HEK293T (cell line): ENCODE measurements around the gene CIDEA.
"Not testable (repeated sequence)": the region's sequence is repeated elsewhere in the genome, so short reads cannot be mapped to it uniquely, and the experiment has no call there.

Source experiments
- CTCF ChIA-PET: fragments of 350-600 bp; formaldehyde crosslinking; extraction: SDS; loops from one replicate; lab custom pipeline; 2021; ENCODE audit warnings: antibody characterized with exemption, inconsistent platforms; lab: Yijun Ruan, JAX
- POLR2A ChIA-PET: fragments of 350-600 bp; formaldehyde crosslinking; extraction: SDS; loops from one replicate; lab custom pipeline; 2020; ENCODE audit warnings: antibody characterized with exemption, inconsistent platforms; lab: Yijun Ruan, JAX
- DNase-seq: peaks from one replicate; pipeline ENCODE4 v3.0.0; 2012; ENCODE audit warnings: mixed read lengths; ENCODE audit errors: extremely low spot score
- ARNT ChIP-seq: fragments of 450-650 bp; IDR thresholded peaks from 2 replicates; pipeline ENCODE4 v1.6.1; 2017; ENCODE audit warnings: mild to moderate bottlenecking
- BHLHE40 ChIP-seq: fragments of 450-650 bp; IDR thresholded peaks from 2 replicates; pipeline ENCODE4 v1.6.1; 2016; ENCODE audit warnings: mild to moderate bottlenecking, moderate library complexity, borderline replicate concordance
- CTBP1 ChIP-seq: fragments of 450-650 bp; IDR thresholded peaks from 2 replicates; pipeline ENCODE4 v1.6.1; 2016; ENCODE audit warnings: borderline replicate concordance
- ELF4 ChIP-seq: fragments of 450-650 bp; IDR thresholded peaks from 2 replicates; pipeline ENCODE4 v1.6.1; 2017; ENCODE audit warnings: antibody characterized with exemption
- FOXA1 ChIP-seq: fragments of 450-650 bp; IDR thresholded peaks from 2 replicates; pipeline ENCODE4 v1.6.1; 2016; ENCODE audit warnings: mild to moderate bottlenecking
- FOXK2 ChIP-seq: fragments of 450-650 bp; IDR thresholded peaks from 2 replicates; pipeline ENCODE4 v1.6.1; 2016; ENCODE audit warnings: mild to moderate bottlenecking
- FOXM1 ChIP-seq: fragments of 450-650 bp; IDR thresholded peaks from 2 replicates; pipeline ENCODE4 v1.6.1; 2017; ENCODE audit warnings: mild to moderate bottlenecking, borderline replicate concordance
- HDGF ChIP-seq: fragments of 450-650 bp; IDR thresholded peaks from 2 replicates; pipeline ENCODE4 v1.6.1; 2017; ENCODE audit warnings: antibody characterized with exemption, borderline replicate concordance
- L3MBTL2 ChIP-seq: fragments of 450-650 bp; conservative IDR thresholded peaks from 2 replicates; pipeline ENCODE4 v1.6.1; 2016; ENCODE audit warnings: mild to moderate bottlenecking
- LEF1 ChIP-seq: fragments of 450-650 bp; IDR thresholded peaks from 2 replicates; pipeline ENCODE4 v1.6.1; 2017; ENCODE audit warnings: mild to moderate bottlenecking, borderline replicate concordance
- NFRKB ChIP-seq: fragments of 450-650 bp; IDR thresholded peaks from 2 replicates; pipeline ENCODE4 v1.6.1; 2016; ENCODE audit warnings: mild to moderate bottlenecking, moderate library complexity
- SP1 ChIP-seq: fragments of 450-650 bp; IDR thresholded peaks from 2 replicates; pipeline ENCODE4 v1.6.1; 2017
- SUZ12 ChIP-seq: fragments of 450-650 bp; IDR thresholded peaks from 2 replicates; pipeline ENCODE4 v1.6.1; 2016; ENCODE audit warnings: mild to moderate bottlenecking
- TARDBP ChIP-seq: fragments of 450-650 bp; IDR thresholded peaks from 2 replicates; pipeline ENCODE4 v1.6.1; 2016
- ZNF384 ChIP-seq: fragments of 450-650 bp; IDR thresholded peaks from 2 replicates; pipeline ENCODE4 v1.6.1; 2016
- TF ChIP-seq, protein P1 (sequence below): fragments of 450-650 bp; IDR thresholded peaks from 2 replicates; pipeline ENCODE4 v1.6.1; 2016

CIDEA gene

GRCh38 chr18:12238826-12239225 lies 15.3 kb upstream of the CIDEA start:
- ChIA-PET CTCF (interaction anchor here (0.6 to 0.8 kb wide), 2 partner anchors 8 to 260 kb away, joined by 3 read pairs; no protein-coding TSS in a partner anchor), POLR2A (interaction anchor here (0.8 kb wide), 1 partner anchor 33 kb away, joined by 4 read pairs; no protein-coding TSS in a partner anchor)
- TF ChIP-seq SUZ12 (no peak), ARNT (no peak), ELF4 (no peak), FOXM1 (no peak), LEF1 (no peak)
- no peak for DNase-seq

- DNase-seq: no peak
- CTCF ChIA-PET: no interaction called here
- POLR2A ChIA-PET: no interaction called here
- no peak for TF ChIP-seq HDGF
- no peak for TF ChIP-seq TARDBP
- TF ChIP-seq L3MBTL2: no peak
- TF ChIP-seq ZNF384: no peak
- TF ChIP-seq SUZ12: no peak
Observed at GRCh38 chr18:12239431-12239830, 14.7 kb upstream of the CIDEA start.

DNA sequence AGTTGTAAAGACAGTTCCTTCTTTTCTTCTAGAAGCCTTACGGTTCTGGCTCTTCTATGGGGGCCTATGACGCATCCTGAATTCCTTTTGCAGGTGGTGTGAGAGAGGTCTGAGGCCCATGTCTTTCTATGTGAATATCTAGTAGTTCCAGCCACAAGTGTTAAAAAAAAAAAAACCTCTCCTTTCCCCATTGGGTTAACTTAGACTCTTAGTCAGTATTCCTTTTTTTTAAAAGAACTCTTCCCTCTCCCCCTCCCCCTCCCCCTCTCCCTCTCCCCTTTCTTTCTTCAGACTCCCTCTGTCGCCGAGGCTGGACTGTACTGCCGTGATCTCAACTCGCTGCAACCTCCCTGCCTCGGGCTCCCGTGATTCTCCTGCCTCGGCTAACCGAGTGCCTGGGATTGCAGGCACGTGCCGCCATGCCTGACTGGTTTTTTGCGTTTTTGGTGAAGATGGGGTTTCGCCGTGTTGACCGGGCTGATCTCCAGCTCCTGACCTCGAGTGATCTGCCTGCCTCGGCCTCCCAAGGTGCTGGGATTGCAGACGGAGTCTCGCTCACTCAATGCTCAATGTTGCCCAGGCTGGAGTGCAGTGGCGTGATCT lies 11.4 kb upstream of the CIDEA start:
- ChIA-PET POLR2A (no interaction called here), CTCF (no interaction called here)
- TF ChIP-seq CTBP1 (no peak), L3MBTL2 (no peak), FOXM1 (no peak), NFRKB (no peak), ZNF384 (no peak), TARDBP (no peak), FOXK2 (no peak)
- no peak for DNase-seq

GRCh38 chr18:12243272-12243671 lies 10.9 kb upstream of the CIDEA start:
- CTCF ChIA-PET, POLR2A ChIA-PET, DNase-seq: not testable (repeated sequence)

GRCh38 chr18:12245793-12246135 lies 8.4 kb upstream of the CIDEA start:
- ChIA-PET CTCF (no interaction called here), POLR2A (no interaction called here)
- no peak for DNase-seq
- TF ChIP-seq FOXK2 (no peak), SUZ12 (no peak), TARDBP (no peak), LEF1 (no peak), FOXM1 (no peak), FOXA1 (no peak), ZNF384 (no peak), BHLHE40 (no peak), HDGF (no peak), ARNT (no peak), CTBP1 (no peak), L3MBTL2 (no peak), SP1 (no peak), ELF4 (no peak), NFRKB (no peak)
- TF ChIP-seq, protein P1, sequence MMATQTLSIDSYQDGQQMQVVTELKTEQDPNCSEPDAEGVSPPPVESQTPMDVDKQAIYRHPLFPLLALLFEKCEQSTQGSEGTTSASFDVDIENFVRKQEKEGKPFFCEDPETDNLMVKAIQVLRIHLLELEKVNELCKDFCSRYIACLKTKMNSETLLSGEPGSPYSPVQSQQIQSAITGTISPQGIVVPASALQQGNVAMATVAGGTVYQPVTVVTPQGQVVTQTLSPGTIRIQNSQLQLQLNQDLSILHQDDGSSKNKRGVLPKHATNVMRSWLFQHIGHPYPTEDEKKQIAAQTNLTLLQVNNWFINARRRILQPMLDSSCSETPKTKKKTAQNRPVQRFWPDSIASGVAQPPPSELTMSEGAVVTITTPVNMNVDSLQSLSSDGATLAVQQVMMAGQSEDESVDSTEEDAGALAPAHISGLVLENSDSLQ: no peak

DNA sequence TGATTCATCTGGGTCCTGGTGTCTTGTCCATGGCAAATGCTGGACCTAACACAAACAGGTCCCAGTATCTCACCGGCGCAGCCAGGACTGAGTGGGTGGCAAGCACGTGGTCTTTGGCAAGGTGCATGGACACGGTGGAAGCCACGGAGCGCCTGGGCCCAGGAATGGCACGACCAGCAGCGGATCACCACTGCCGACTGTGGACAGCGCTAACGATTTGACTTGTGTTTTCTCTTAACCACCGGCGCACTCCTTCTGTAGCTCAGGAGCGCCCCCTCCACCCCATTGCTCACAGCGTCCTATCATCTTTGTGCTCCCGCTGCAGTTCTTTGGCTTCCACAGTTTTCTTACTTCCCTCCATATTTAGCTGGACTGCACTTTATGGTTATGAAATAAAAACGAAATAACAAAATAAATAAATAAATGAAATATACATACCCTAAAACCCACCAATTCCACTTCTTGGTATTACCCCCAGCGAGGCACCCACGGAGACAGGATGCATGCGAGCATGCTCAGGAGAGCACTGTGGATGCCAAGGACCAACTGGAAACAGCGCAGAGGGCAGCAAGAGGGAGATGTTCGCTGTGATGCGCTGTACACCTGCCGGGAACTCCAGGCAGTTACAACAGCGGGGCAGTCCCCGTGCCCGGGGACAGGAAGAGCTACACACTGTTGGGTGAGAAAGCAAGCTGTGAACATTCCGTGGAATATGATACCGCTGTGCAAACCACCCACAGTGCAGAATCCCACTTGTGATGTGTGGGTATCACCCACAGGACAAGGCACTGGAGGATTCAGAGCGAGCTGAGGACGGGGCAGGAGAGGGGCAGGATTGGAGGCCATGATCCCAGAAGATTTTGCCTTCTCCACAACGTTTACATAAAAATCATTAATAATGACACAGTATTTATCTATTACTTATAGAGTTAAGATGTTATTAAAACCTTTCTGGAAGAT lies 7.0 kb upstream of the CIDEA start:
- POLR2A ChIA-PET: no interaction called here
- no peak for DNase-seq
- CTCF ChIA-PET: interaction anchor here (1.0 to 1.5 kb wide), 2 partner anchors 9 to 11 kb away, joined by 3 to 5 read pairs; no protein-coding TSS in a partner anchor
- TF ChIP-seq FOXK2: no peak
- no peak for TF ChIP-seq BHLHE40
- TF ChIP-seq SUZ12: no peak
- TF ChIP-seq, protein P1: no peak
- no peak for TF ChIP-seq HDGF
- no peak for TF ChIP-seq ZNF384

DNA sequence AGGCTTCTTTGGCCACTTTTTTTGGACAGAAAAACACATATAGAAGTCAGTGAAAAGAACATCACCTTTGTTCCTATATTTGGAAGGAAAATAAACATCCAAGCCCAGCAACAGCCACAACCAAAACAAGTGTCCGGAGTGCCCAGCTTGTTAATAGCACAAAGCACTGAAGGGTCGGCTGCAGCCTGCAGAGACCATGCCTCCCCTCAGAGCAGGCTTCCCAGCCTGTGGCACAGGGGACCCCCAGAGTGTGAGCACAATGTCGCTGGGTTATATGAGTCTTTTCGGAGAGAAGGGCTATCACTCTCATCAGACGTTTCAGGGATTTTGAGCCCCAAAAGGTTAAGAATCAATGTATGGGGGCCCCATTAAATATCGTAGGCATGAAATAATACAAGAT lies 6.2 kb upstream of the CIDEA start:
- CTCF ChIA-PET: interaction anchor here (1.5 kb wide), 1 partner anchor 11 kb away, joined by 5 read pairs; no protein-coding TSS in a partner anchor

More for the DNA sequence above, 6.2 kb upstream of the CIDEA start:
- no peak for TF ChIP-seq BHLHE40
- TF ChIP-seq SUZ12: no peak
- no peak for TF ChIP-seq HDGF
- TF ChIP-seq NFRKB: no peak
- no peak for TF ChIP-seq ARNT
- no peak for TF ChIP-seq FOXM1
- TF ChIP-seq ELF4: no peak
- no peak for TF ChIP-seq TARDBP
- TF ChIP-seq LEF1: no peak
- TF ChIP-seq CTBP1: no peak
- no peak for TF ChIP-seq L3MBTL2
- TF ChIP-seq, protein P1: no peak
- no peak for TF ChIP-seq FOXK2
- TF ChIP-seq ZNF384: no peak
- DNase-seq: no peak
- POLR2A ChIA-PET: no interaction called here
